GOT3 (cell line): ENCODE data around the gene AMBRA1.

Experiments
- DNase-seq: peaks from one replicate; lab custom pipeline; 2025; ENCODE audit warnings: mixed read lengths; lab: John Stamatoyannopoulos, UW

AMBRA1 gene

GRCh38 chr11:46475051-46475925, 118.5 kb downstream of the AMBRA1 start:
- DNase-seq: no peak

- no peak for DNase-seq
Measured at GRCh38 chr11:46472662-46472994, 121.2 kb downstream of the AMBRA1 start.

GRCh38 chr11:46471943-46472661, 121.7 kb downstream of the AMBRA1 start:
- no peak for DNase-seq

GRCh38 chr11:46469926-46470325, 123.9 kb downstream of the AMBRA1 start:
- DNase-seq: no peak

GRCh38 chr11:46465683-46466082, 128.1 kb downstream of the AMBRA1 start:
- no peak for DNase-seq

GRCh38 chr11:46463701-46464421, 130.0 kb downstream of the AMBRA1 start:
- no peak for DNase-seq

GRCh38 chr11:46461461-46461927, 132.3 kb downstream of the AMBRA1 start:
- DNase-seq: no peak

- no peak for DNase-seq
Measured at GRCh38 chr11:46458491-46458890, 135.3 kb downstream of the AMBRA1 start.

- no peak for DNase-seq
Measured at GRCh38 chr11:46457659-46458424, 136.0 kb downstream of the AMBRA1 start.

GRCh38 chr11:46457021-46457420, 136.8 kb downstream of the AMBRA1 start:
- DNase-seq: no peak

GRCh38 chr11:46456269-46457001, 137.4 kb downstream of the AMBRA1 start:
- no peak for DNase-seq

GRCh38 chr11:46455834-46456233, 138.0 kb downstream of the AMBRA1 start:
- no peak for DNase-seq

GRCh38 chr11:46452918-46453517, 140.8 kb downstream of the AMBRA1 start:
- no peak for DNase-seq

GRCh38 chr11:46451759-46452158, 142.1 kb downstream of the AMBRA1 start:
- no peak for DNase-seq

- no peak for DNase-seq
Measured at GRCh38 chr11:46450846-46451477, 142.9 kb downstream of the AMBRA1 start.

GRCh38 chr11:46447544-46447943, 146.3 kb downstream of the AMBRA1 start:
- no peak for DNase-seq

GRCh38 chr11:46445920-46446771, 147.7 kb downstream of the AMBRA1 start:
- no peak for DNase-seq

- no peak for DNase-seq
Measured at GRCh38 chr11:46445192-46445919, 148.5 kb downstream of the AMBRA1 start.

- DNase-seq: no peak
Measured at GRCh38 chr11:46444305-46444704, 149.5 kb downstream of the AMBRA1 start.
